CD14-positive monocyte (primary cell): ENCODE measurements around the gene PIGO. TPM values are rescaled to one million over a fixed set of nuclear protein-coding genes. Genes with fewer than 3 reads are reported as not detected.

ENCODE experiments used
- DNase-seq, 3 donors: peaks; one replicate each; pipeline ENCODE4 v3.0.0-alpha.2; 2011 to 2022
- H2AFZ ChIP-seq: 2 replicates; pipeline ENCODE4 v1.6.0; 2012; ENCODE audit warnings: mild to moderate bottlenecking, low read depth, low read length, inconsistent platforms; ENCODE audit not compliant: insufficient read depth, poor library complexity, severe bottlenecking
- H3K27ac ChIP-seq, 2 donors: 1 replicate in 1 of 2; 2 replicates in 1 of 2; pipeline ENCODE4 v1.5.1; 2012 to 2013; ENCODE audit warnings: low read length in 2 of 2, control low read depth in 1 of 2, inconsistent platforms in 1 of 2, low read depth in 1 of 2, mild to moderate bottlenecking in 1 of 2
- H3K27me3 ChIP-seq, 2 donors: one replicate each; pipeline versions ENCODE4 v1.6.0 to v1.6.1; 2011 to 2013; ENCODE audit warnings: low read length in 2 of 2; ENCODE audit not compliant: control insufficient read depth in 2 of 2, insufficient read depth in 2 of 2
- H3K36me3 ChIP-seq, 2 donors: replicated peaks in 1 of 2; 1 replicate in 1 of 2; 2 replicates in 1 of 2; pipeline versions ENCODE4 v1.5.1 to v1.6.1; 2012 to 2013; ENCODE audit warnings: low read length in 2 of 2, control low read depth in 1 of 2, inconsistent platforms in 1 of 2, mild to moderate bottlenecking in 1 of 2; ENCODE audit not compliant: insufficient read depth in 2 of 2, control insufficient read depth in 1 of 2
- H3K4me1 ChIP-seq, 2 donors: 1 replicate in 1 of 2; 2 replicates in 1 of 2; pipeline versions ENCODE4 v1.5.1 to v1.6.1; 2012 to 2013; ENCODE audit warnings: low read length in 2 of 2, control low read depth in 1 of 2, inconsistent platforms in 1 of 2, mild to moderate bottlenecking in 1 of 2, moderate library complexity in 1 of 2; ENCODE audit not compliant: insufficient read depth in 2 of 2, control insufficient read depth in 1 of 2
- H3K4me2 ChIP-seq: replicated peaks from 2 replicates; pipeline ENCODE3; 2012; ENCODE audit warnings: low read length, moderate library complexity, mild to moderate bottlenecking; ENCODE audit not compliant: poor library complexity, severe bottlenecking; ENCODE audit errors: extremely low read depth
- H3K4me3 ChIP-seq, 3 experiments: fragments of 200-600 bp in 1 of 3; sonication (generic) in 1 of 3; replicated peaks in 1 of 3; 1 replicate in 2 of 3; 2 replicates in 1 of 3; pipeline ENCODE4 v1.5.1; 2011 to 2013; ENCODE audit warnings: low read length in 3 of 3, mild to moderate bottlenecking in 3 of 3, control low read depth in 2 of 3, low read depth in 2 of 3, inconsistent platforms in 1 of 3, moderate library complexity in 1 of 3
- H3K79me2 ChIP-seq: 2 replicates; pipeline ENCODE4 v1.6.0; 2012; ENCODE audit warnings: mild to moderate bottlenecking, control low read depth, inconsistent platforms, low read length, moderate library complexity; ENCODE audit not compliant: insufficient read depth
- H3K9ac ChIP-seq: 2 replicates; pipeline ENCODE4 v1.6.0; 2017; ENCODE audit warnings: low read length, mild to moderate bottlenecking; ENCODE audit not compliant: insufficient read depth, poor library complexity, severe bottlenecking
- H3K9me3 ChIP-seq, 2 donors: replicated peaks in 1 of 2; 1 replicate in 1 of 2; 2 replicates in 1 of 2; pipeline versions ENCODE4 v1.5.1 to v1.6.1; 2012 to 2013; ENCODE audit warnings: low read length in 2 of 2, control low read depth in 1 of 2; ENCODE audit not compliant: control insufficient read depth in 1 of 2, insufficient read depth in 1 of 2
- H4K20me1 ChIP-seq: 2 replicates; pipeline ENCODE4 v1.6.0; 2012; ENCODE audit warnings: mild to moderate bottlenecking, low read length, control low read depth, moderate library complexity; ENCODE audit not compliant: insufficient read depth
- H3K27ac Mint-ChIP-seq, 7 donors: one replicate each; pipeline ENCODE4 v1.8.0; 2020; ENCODE audit warnings: mild to moderate bottlenecking in 7 of 7, mixed read lengths in 7 of 7, moderate library complexity in 6 of 7, inconsistent platforms in 2 of 7
- H3K27me3 Mint-ChIP-seq, 3 donors: one replicate each; pipeline ENCODE4 v1.8.0; 2021 to 2022; ENCODE audit warnings: low read depth in 3 of 3, mild to moderate bottlenecking in 3 of 3, mixed read lengths in 3 of 3, moderate library complexity in 3 of 3, inconsistent platforms in 1 of 3
- H3K36me3 Mint-ChIP-seq, 2 donors: one replicate each; pipeline ENCODE4 v1.8.0; 2020; ENCODE audit warnings: mixed read lengths in 2 of 2, inconsistent platforms in 1 of 2, mild to moderate bottlenecking in 1 of 2
- H3K4me1 Mint-ChIP-seq: one replicate; pipeline ENCODE4 v1.8.0; 2020; ENCODE audit warnings: mild to moderate bottlenecking, mixed read lengths
- H3K4me3 Mint-ChIP-seq, 2 donors: one replicate each; pipeline ENCODE4 v1.8.0; 2020; ENCODE audit warnings: mild to moderate bottlenecking in 2 of 2, mixed read lengths in 2 of 2, moderate library complexity in 1 of 2
- H3K9me3 Mint-ChIP-seq, 7 donors: one replicate each; pipeline ENCODE4 v1.8.0; 2020 to 2022; ENCODE audit warnings: mixed read lengths in 7 of 7, mild to moderate bottlenecking in 6 of 7, moderate library complexity in 6 of 7, inconsistent platforms in 2 of 7
- WGBS: methylation state at CpG from one replicate; pipeline ENCODE4 v1.1.5; 2013; ENCODE audit warnings: missing lambda C conversion rate; ENCODE audit not compliant: insufficient coverage; 5-methylcytosine and 5-hydroxymethylcytosine counted together
- intact Hi-C, 2 donors: fragments of 100-400 bp; cut with micrococcal nuclease; formaldehyde crosslinking; loops; one replicate each; pipeline versions ENCODE4 v1.15.0 to v1.15.1; 2023
- polyA plus RNA-seq, 3 donors: library from polyadenylated mRNA; depleted of rRNA in 1 of 3; unstranded in 2 of 3; stranded (reverse) in 1 of 3; fragments of 300-500 nt in 2 of 3; fragments of >200 nt in 1 of 3; fragmentation: Illumina TruSeq in 2 of 3; gene quantifications; 1 replicate in 2 of 3; 2 replicates in 1 of 3; pipeline ENCODE4 v1.2.3, GENCODE V29; 2012 to 2021
- TF ChIP-seq, protein P1 (sequence below): fragments of 200-600 bp; IDR thresholded peaks from one replicate; pipeline ENCODE4 v1.8.0; 2022; ENCODE audit warnings: antibody characterized with exemption, mild to moderate bottlenecking

PIGO gene
- polyA plus RNA-seq, 3 donors, result 15.7 to 19.1 (median 17.3) TPM

GRCh38 chr9:35071814-35072460 lies 24.5 kb downstream of the PIGO start:
- Histone ChIP-seq H3K9me3 (no peaks in the 10 kb centered on the region), H3K4me3 (peak overlapping the region; percentile 56 to 90 (median 66)), H3K27ac (peak overlapping the region; percentile 96 to 97), H2AFZ (peak overlapping the region; percentile 59), H3K4me1 (peaks cover 22 to 29% of the 10 kb centered on the region in 2 donors), H3K36me3 (peaks cover 18 to 33% of the 10 kb centered on the region in 2 donors), H3K9ac (peak overlapping the region; percentile 99), H3K79me2 (peaks cover 49% of the 10 kb centered on the region), H3K4me2 (peak overlapping the region; percentile 96), H4K20me1 (peaks cover 50% of the 10 kb centered on the region), H3K27me3 (no peaks in the 10 kb centered on the region)
- Mint-ChIP-seq H3K36me3 (peaks cover 21 to 37% of the 10 kb centered on the region in 2 donors), H3K4me1 (peaks cover 30% of the 10 kb centered on the region), H3K27me3 (peaks cover 0 to 2% (median 0%) of the 10 kb centered on the region in 3 donors), H3K27ac (peak overlapping the region; percentile 95 to 99 (median 98)), H3K4me3 (peak overlapping the region; percentile 89 to 91), H3K9me3 (no peaks in the 10 kb centered on the region)
- 0% methylated on average over 79 of the region's 79 CpGs for WGBS
- TF ChIP-seq, protein P1, sequence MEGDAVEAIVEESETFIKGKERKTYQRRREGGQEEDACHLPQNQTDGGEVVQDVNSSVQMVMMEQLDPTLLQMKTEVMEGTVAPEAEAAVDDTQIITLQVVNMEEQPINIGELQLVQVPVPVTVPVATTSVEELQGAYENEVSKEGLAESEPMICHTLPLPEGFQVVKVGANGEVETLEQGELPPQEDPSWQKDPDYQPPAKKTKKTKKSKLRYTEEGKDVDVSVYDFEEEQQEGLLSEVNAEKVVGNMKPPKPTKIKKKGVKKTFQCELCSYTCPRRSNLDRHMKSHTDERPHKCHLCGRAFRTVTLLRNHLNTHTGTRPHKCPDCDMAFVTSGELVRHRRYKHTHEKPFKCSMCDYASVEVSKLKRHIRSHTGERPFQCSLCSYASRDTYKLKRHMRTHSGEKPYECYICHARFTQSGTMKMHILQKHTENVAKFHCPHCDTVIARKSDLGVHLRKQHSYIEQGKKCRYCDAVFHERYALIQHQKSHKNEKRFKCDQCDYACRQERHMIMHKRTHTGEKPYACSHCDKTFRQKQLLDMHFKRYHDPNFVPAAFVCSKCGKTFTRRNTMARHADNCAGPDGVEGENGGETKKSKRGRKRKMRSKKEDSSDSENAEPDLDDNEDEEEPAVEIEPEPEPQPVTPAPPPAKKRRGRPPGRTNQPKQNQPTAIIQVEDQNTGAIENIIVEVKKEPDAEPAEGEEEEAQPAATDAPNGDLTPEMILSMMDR, result peak; percentile 52
- peak; percentile 82 to 85 (median 82) for DNase-seq
- intact Hi-C loops, result loop anchor here (2.0 to 10.0 kb wide), 4 partner anchors 25 to 87 kb away; partner anchors contain the start of genes DNAJB5 (in 1 of the 2) and PIGO (in 1 of the 2)

GRCh38 chr9:35070823-35071813 lies 25.3 kb downstream of the PIGO start:
- Histone ChIP-seq H3K9ac (peak overlapping the region; percentile 99), H3K9me3 (no peaks in the 10 kb centered on the region), H3K4me3 (peak overlapping the region; percentile 56 to 90 (median 66)), H3K27ac (peak overlapping the region; percentile 96 to 97), H3K4me1 (peaks cover 22 to 29% of the 10 kb centered on the region in 2 donors), H2AFZ (peak overlapping the region; percentile 59), H3K27me3 (no peaks in the 10 kb centered on the region), H3K36me3 (peaks cover 26 to 41% of the 10 kb centered on the region in 2 donors), H3K4me2 (peak overlapping the region; percentile 96), H3K79me2 (peaks cover 56% of the 10 kb centered on the region), H4K20me1 (peaks cover 58% of the 10 kb centered on the region)
- Mint-ChIP-seq H3K4me1 (peaks cover 30% of the 10 kb centered on the region), H3K36me3 (peaks cover 27 to 44% of the 10 kb centered on the region in 2 donors), H3K9me3 (no peaks in the 10 kb centered on the region), H3K27me3 (peaks cover 0 to 2% (median 0%) of the 10 kb centered on the region in 3 donors), H3K4me3 (peak overlapping the region; percentile 89 to 91), H3K27ac (peak overlapping the region; percentile 90 to 98 (median 94))
- DNase-seq, result no peak
- intact Hi-C loops, result loop anchor here (2.0 to 10.0 kb wide), 4 partner anchors 26 to 86 kb away; partner anchors contain the start of genes DNAJB5 (in 1 of the 2) and PIGO (in 1 of the 2)
- 0% methylated on average over 12 of the region's 20 CpGs for WGBS
- TF ChIP-seq, protein P1, result no peak
